ENCODE results near the gene OR5J2. TPM values are rescaled to one million over a fixed set of nuclear protein-coding genes. Genes with fewer than 3 reads are reported as not detected.

The OR5J2 gene
- total RNA-seq, 2 experiments from 2014 or later, result not detected

GRCh38 chr11:56172256-56172830 is 4.1 kb upstream of the OR5J2 start:
- CTCF ChIA-PET, result no interaction called here
- no peaks in the 10 kb centered on the region for H3K36me3 Mint-ChIP-seq (ENCODE audit: low read depth)
- H3K4me1 ChIP-seq (ENCODE audit: insufficient read depth, low read length), result no peaks in the 10 kb centered on the region

DNA sequence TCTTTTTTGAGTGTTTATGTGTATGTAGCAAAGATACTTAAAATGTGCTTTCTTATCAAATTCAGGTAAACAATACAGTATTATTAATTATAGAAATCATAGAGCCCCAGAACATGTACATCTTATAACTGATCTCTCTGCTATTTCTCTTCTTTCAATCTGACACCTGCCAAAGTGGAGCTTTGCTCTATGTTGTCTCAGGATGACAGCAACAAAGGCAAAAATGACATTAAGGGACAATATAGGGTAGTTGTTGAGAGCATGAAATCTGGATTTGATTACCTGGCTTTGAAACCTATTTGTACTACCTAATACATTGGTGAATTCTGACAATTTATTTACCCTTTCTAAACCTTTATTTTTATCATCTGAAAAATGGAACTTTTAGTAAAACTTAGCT is 7.0 kb downstream of the OR5J2 start:
- TF ChIP-seq, protein P1, sequence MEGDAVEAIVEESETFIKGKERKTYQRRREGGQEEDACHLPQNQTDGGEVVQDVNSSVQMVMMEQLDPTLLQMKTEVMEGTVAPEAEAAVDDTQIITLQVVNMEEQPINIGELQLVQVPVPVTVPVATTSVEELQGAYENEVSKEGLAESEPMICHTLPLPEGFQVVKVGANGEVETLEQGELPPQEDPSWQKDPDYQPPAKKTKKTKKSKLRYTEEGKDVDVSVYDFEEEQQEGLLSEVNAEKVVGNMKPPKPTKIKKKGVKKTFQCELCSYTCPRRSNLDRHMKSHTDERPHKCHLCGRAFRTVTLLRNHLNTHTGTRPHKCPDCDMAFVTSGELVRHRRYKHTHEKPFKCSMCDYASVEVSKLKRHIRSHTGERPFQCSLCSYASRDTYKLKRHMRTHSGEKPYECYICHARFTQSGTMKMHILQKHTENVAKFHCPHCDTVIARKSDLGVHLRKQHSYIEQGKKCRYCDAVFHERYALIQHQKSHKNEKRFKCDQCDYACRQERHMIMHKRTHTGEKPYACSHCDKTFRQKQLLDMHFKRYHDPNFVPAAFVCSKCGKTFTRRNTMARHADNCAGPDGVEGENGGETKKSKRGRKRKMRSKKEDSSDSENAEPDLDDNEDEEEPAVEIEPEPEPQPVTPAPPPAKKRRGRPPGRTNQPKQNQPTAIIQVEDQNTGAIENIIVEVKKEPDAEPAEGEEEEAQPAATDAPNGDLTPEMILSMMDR (IDR thresholded peaks at IDR 0.05), result no peak
- intact Hi-C loops (cut with DNase I, micrococcal nuclease), result no loop called here

More at GRCh38 chr11:56172256-56172830, 4.1 kb upstream of the OR5J2 start:
- Histone ChIP-seq H3K36me3 (ENCODE audit: insufficient read depth, low read length) (no peaks in the 10 kb centered on the region), H3K9me3 (ENCODE audit: control insufficient read depth in 1 of 2, insufficient read depth in 1 of 2, low read length in 2 of 2) (peaks cover 0 to 6% of the 10 kb centered on the region in 2 experiments), H3K27ac (ENCODE audit: low read depth in 1 of 2, low read length in 2 of 2) (no peak overlapping the region), H3K4me3 (ENCODE audit: low read length) (no peak overlapping the region), H3K27me3 (ENCODE audit: control insufficient read depth in 1 of 2, insufficient read depth in 2 of 2, low read length in 2 of 2) (no peaks in the 10 kb centered on the region)
- H3K4me1 Mint-ChIP-seq (ENCODE audit: low read depth), result no peaks in the 10 kb centered on the region
- no peak overlapping the region for H3K27ac Mint-ChIP-seq
- no peak overlapping the region for H3K4me3 Mint-ChIP-seq
- TF ChIP-seq, protein P1 (IDR thresholded peaks at IDR 0.05), result no peak
- H3K9me3 Mint-ChIP-seq, result peaks cover 13% of the 10 kb centered on the region
- ATAC-seq (ENCODE audit: poor library complexity) (no peak), DNase-seq (no peak)
- intact Hi-C loops (cut with DNase I, micrococcal nuclease), result no loop called here
- POLR2A ChIA-PET, result no interaction called here
- H3K27me3 Mint-ChIP-seq, result no peaks in the 10 kb centered on the region

DNA sequence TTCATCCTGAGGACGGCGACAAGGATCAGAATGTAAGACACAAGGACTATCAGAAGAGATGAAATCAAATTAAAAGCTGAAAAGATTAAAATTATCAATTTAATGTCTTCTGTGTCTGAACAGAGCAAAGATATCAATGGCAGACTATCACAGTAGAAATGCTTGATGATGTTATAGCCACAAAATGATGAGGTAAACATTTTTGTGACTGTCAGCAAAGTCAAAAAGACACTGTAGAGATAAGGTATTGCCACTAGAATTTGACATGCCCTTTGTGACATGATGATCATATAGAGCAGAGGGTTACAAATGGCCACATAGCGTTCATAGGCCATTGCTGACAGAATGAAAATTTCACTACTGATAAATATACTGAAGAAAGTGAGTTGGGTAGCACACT is 12.2 kb downstream of the OR5J2 start:
- Histone ChIP-seq H3K27ac (ENCODE audit: low read depth in 1 of 2, low read length in 2 of 2) (no peak overlapping the region), H3K4me1 (ENCODE audit: insufficient read depth, low read length) (no peaks in the 10 kb centered on the region), H3K36me3 (ENCODE audit: insufficient read depth, low read length) (no peaks in the 10 kb centered on the region), H3K9me3 (ENCODE audit: control insufficient read depth in 1 of 2, insufficient read depth in 1 of 2, low read length in 2 of 2) (peaks cover 0 to 3% of the 10 kb centered on the region in 2 experiments), H3K4me3 (ENCODE audit: low read length) (no peak overlapping the region), H3K27me3 (ENCODE audit: control insufficient read depth in 1 of 2, insufficient read depth in 2 of 2, low read length in 2 of 2) (no peaks in the 10 kb centered on the region)
- CTCF ChIA-PET, result no interaction called here
- H3K4me3 Mint-ChIP-seq, result no peak overlapping the region
- intact Hi-C loops (cut with DNase I, micrococcal nuclease), result no loop called here
- no peaks in the 10 kb centered on the region for H3K36me3 Mint-ChIP-seq (ENCODE audit: low read depth)
- DNase-seq, result no peak
- H3K4me1 Mint-ChIP-seq (ENCODE audit: low read depth), result no peaks in the 10 kb centered on the region
- H3K27ac Mint-ChIP-seq, result no peak overlapping the region
- TF ChIP-seq, protein P1 (IDR thresholded peaks at IDR 0.05), result no peak
- peaks cover 8% of the 10 kb centered on the region for H3K9me3 Mint-ChIP-seq
- POLR2A ChIA-PET, result no interaction called here
- no peak for ATAC-seq (ENCODE audit: poor library complexity)
- H3K27me3 Mint-ChIP-seq, result no peaks in the 10 kb centered on the region

More for the DNA sequence above, 7.0 kb downstream of the OR5J2 start:
- Mint-ChIP-seq H3K4me1 (ENCODE audit: low read depth) (no peaks in the 10 kb centered on the region), H3K27ac (no peak overlapping the region), H3K36me3 (ENCODE audit: low read depth) (no peaks in the 10 kb centered on the region), H3K27me3 (no peaks in the 10 kb centered on the region), H3K9me3 (peaks cover 11% of the 10 kb centered on the region), H3K4me3 (no peak overlapping the region)
- ChIA-PET CTCF (no interaction called here), POLR2A (no interaction called here)
- DNase-seq (no peak), ATAC-seq (ENCODE audit: poor library complexity) (no peak)
- Histone ChIP-seq H3K9me3 (ENCODE audit: control insufficient read depth in 1 of 2, insufficient read depth in 1 of 2, low read length in 2 of 2) (peaks cover 3% of the 10 kb centered on the region in 2 experiments), H3K4me3 (ENCODE audit: low read length) (no peak overlapping the region), H3K27ac (ENCODE audit: low read depth in 1 of 2, low read length in 2 of 2) (no peak overlapping the region), H3K4me1 (ENCODE audit: insufficient read depth, low read length) (no peaks in the 10 kb centered on the region), H3K27me3 (ENCODE audit: control insufficient read depth in 1 of 2, insufficient read depth in 2 of 2, low read length in 2 of 2) (no peaks in the 10 kb centered on the region), H3K36me3 (ENCODE audit: insufficient read depth, low read length) (no peaks in the 10 kb centered on the region)

All from CD4-positive, alpha-beta T cell (primary cell).